H9 (cell line): ENCODE measurements around the gene RNF186. TPM values are rescaled to one million over a fixed set of nuclear protein-coding genes. Genes with fewer than 3 reads are reported as not detected.
A peak's percentile ranks its signal among the peaks of the same experiment; 100 is the strongest.

Source experiments
- DNase-seq: peaks from one replicate; pipeline ENCODE4 v3.0.0-alpha.2; 2017
- H2AFZ ChIP-seq: one replicate; pipeline ENCODE4 v1.6.1; 2013; ENCODE audit warnings: mild to moderate bottlenecking, low read length, control low read depth, moderate library complexity
- H2AK5ac ChIP-seq: 2 replicates; pipeline ENCODE4 v1.6.1; 2013; ENCODE audit warnings: low read length, control low read depth, mixed read lengths; ENCODE audit not compliant: insufficient read length
- H2BK120ac ChIP-seq: one replicate; pipeline ENCODE4 v1.6.1; 2013; ENCODE audit warnings: low read depth, mild to moderate bottlenecking, low read length, control low read depth, inconsistent platforms; ENCODE audit not compliant: poor library complexity, severe bottlenecking
- H2BK12ac ChIP-seq: 2 replicates; pipeline ENCODE4 v1.6.1; 2013; ENCODE audit warnings: low read length, control low read depth, mixed read lengths, low read depth; ENCODE audit not compliant: insufficient read length
- H2BK15ac ChIP-seq: 2 replicates; pipeline ENCODE4 v1.6.1; 2013; ENCODE audit warnings: low read depth, low read length, control low read depth
- H2BK20ac ChIP-seq: one replicate; pipeline ENCODE4 v1.6.1; 2013; ENCODE audit warnings: low read depth, mild to moderate bottlenecking, low read length, control low read depth, inconsistent platforms; ENCODE audit not compliant: poor library complexity, severe bottlenecking
- H2BK5ac ChIP-seq: 2 replicates; pipeline ENCODE4 v1.6.1; 2013; ENCODE audit warnings: low read length, control low read depth, mixed read lengths; ENCODE audit not compliant: insufficient read length
- H3K14ac ChIP-seq: 2 replicates; pipeline ENCODE4 v1.6.1; 2013; ENCODE audit warnings: low read length, control low read depth; ENCODE audit not compliant: insufficient read depth
- H3K18ac ChIP-seq: 2 replicates; pipeline ENCODE4 v1.6.1; 2013; ENCODE audit warnings: low read depth, mild to moderate bottlenecking, mixed read lengths, low read length, control low read depth; ENCODE audit not compliant: insufficient read length
- H3K23ac ChIP-seq: 2 replicates; pipeline ENCODE4 v1.6.1; 2013; ENCODE audit warnings: low read length, control low read depth, mixed read lengths, low read depth; ENCODE audit not compliant: insufficient read length
- H3K23me2 ChIP-seq: 2 replicates; pipeline ENCODE4 v1.6.1; 2013; ENCODE audit warnings: low read depth, mild to moderate bottlenecking, mixed read lengths, low read length, control low read depth; ENCODE audit not compliant: insufficient read length, poor library complexity, severe bottlenecking
- H3K27ac ChIP-seq: 2 replicates; pipeline ENCODE4 v1.5.1; 2013; ENCODE audit warnings: low read length, control low read depth, mixed read lengths, low read depth; ENCODE audit not compliant: insufficient read length
- H3K27me3 ChIP-seq: 2 replicates; pipeline ENCODE4 v1.6.1; 2013; ENCODE audit warnings: low read length, control low read depth, inconsistent platforms; ENCODE audit not compliant: insufficient read depth
- H3K4ac ChIP-seq: 2 replicates; pipeline ENCODE4 v1.6.1; 2013; ENCODE audit warnings: low read depth, mild to moderate bottlenecking, control low read depth, inconsistent platforms, low read length, moderate library complexity
- H3K4me1 ChIP-seq: 2 replicates; pipeline ENCODE4 v1.6.1; 2013; ENCODE audit warnings: low read length, control low read depth, inconsistent platforms; ENCODE audit not compliant: insufficient read depth
- H3K4me2 ChIP-seq: 2 replicates; pipeline ENCODE4 v1.6.1; 2013; ENCODE audit warnings: low read length, control low read depth, mixed read lengths; ENCODE audit not compliant: insufficient read length, insufficient read depth
- H3K56ac ChIP-seq: 2 replicates; pipeline ENCODE4 v1.6.1; 2013; ENCODE audit warnings: low read depth, mild to moderate bottlenecking, mixed read lengths, low read length, control low read depth; ENCODE audit not compliant: insufficient read length
- H3K79me1 ChIP-seq: 2 replicates; pipeline ENCODE4 v1.6.1; 2013; ENCODE audit warnings: low read depth, mild to moderate bottlenecking, moderate library complexity, low read length, control low read depth, inconsistent platforms; ENCODE audit not compliant: insufficient read depth, poor library complexity, severe bottlenecking
- H3K79me2 ChIP-seq: 2 replicates; pipeline ENCODE4 v1.6.1; 2013; ENCODE audit warnings: low read length, control low read depth, inconsistent platforms; ENCODE audit not compliant: insufficient read depth
- H3K9ac ChIP-seq: 2 replicates; pipeline ENCODE4 v1.6.1; 2013; ENCODE audit warnings: low read length, control low read depth, mixed read lengths; ENCODE audit not compliant: insufficient read length; ENCODE audit errors: extremely low read depth
- H3K9me3 ChIP-seq: one replicate; pipeline ENCODE4 v1.6.1; 2013; ENCODE audit warnings: low read depth, low read length, inconsistent platforms; ENCODE audit not compliant: control insufficient read depth
- H3T11ph ChIP-seq: one replicate; pipeline ENCODE4 v1.6.1; 2013; ENCODE audit warnings: mild to moderate bottlenecking, low read length, control low read depth, inconsistent platforms
- H4K20me1 ChIP-seq: one replicate; pipeline ENCODE4 v1.6.1; 2013; ENCODE audit not compliant: control insufficient read depth, insufficient read length, insufficient read depth
- H4K5ac ChIP-seq: 2 replicates; pipeline ENCODE4 v1.6.1; 2013; ENCODE audit warnings: low read depth, mild to moderate bottlenecking, mixed read lengths, low read length, control low read depth; ENCODE audit not compliant: insufficient read length
- H4K8ac ChIP-seq: replicated peaks from 2 replicates; pipeline ENCODE4 v1.6.1; 2013; ENCODE audit warnings: low read length, control low read depth, mixed read lengths, low read depth; ENCODE audit not compliant: insufficient read length
- H4K91ac ChIP-seq: 2 replicates; pipeline ENCODE4 v1.6.1; 2013; ENCODE audit warnings: low read depth, mild to moderate bottlenecking, moderate library complexity, mixed read lengths, low read length, control low read depth; ENCODE audit not compliant: insufficient read length
- H3K27ac Mint-ChIP-seq, 3 experiments: 2 replicates in 2 of 3; 3 replicates in 1 of 3; pipeline ENCODE4 v1.8.0; 2020 to 2021; ENCODE audit warnings: mixed read lengths in 3 of 3, mild to moderate bottlenecking in 1 of 3, moderate library complexity in 1 of 3
- H3K27me3 Mint-ChIP-seq: 2 replicates; pipeline ENCODE4 v1.8.0; 2021; ENCODE audit warnings: low read depth, mild to moderate bottlenecking, moderate library complexity, mixed read lengths
- H3K36me3 Mint-ChIP-seq, 3 experiments: 2 replicates in 2 of 3; 3 replicates in 1 of 3; pipeline ENCODE4 v1.8.0; 2020 to 2021; ENCODE audit warnings: low read depth in 3 of 3, mixed read lengths in 3 of 3; ENCODE audit not compliant: insufficient read depth in 1 of 3
- H3K4me1 Mint-ChIP-seq, 2 experiments: 2 replicates each; pipeline ENCODE4 v1.8.0; 2020; ENCODE audit warnings: mixed read lengths in 2 of 2
- H3K4me3 Mint-ChIP-seq, 2 experiments: 2 replicates in 1 of 2; 3 replicates in 1 of 2; pipeline ENCODE4 v1.8.0; 2020 to 2021; ENCODE audit warnings: mild to moderate bottlenecking in 2 of 2, mixed read lengths in 2 of 2, moderate library complexity in 1 of 2
- H3K9me3 Mint-ChIP-seq, 2 experiments: 2 replicates in 1 of 2; 3 replicates in 1 of 2; pipeline ENCODE4 v1.8.0; 2020; ENCODE audit warnings: mild to moderate bottlenecking in 2 of 2, mixed read lengths in 2 of 2, moderate library complexity in 1 of 2
- WGBS: extraction: QIAGEN DNeasy Blood & Tissue Kit; methylation state at CpG from one replicate; pipeline ENCODE4 v1.1.7; 2013; ENCODE audit warnings: missing lambda C conversion rate, low lambda C conversion rate, mixed read lengths; ENCODE audit not compliant: insufficient read length; ENCODE audit errors: extremely low coverage; 5-methylcytosine and 5-hydroxymethylcytosine counted together
- total RNA-seq: library from RNA; stranded (reverse); gene quantifications from 2 replicates; pipeline ENCODE4 v1.2.1, GENCODE V29; 2021
- TF ChIP-seq, protein P1 (sequence below): fragments of 200-600 bp; sonication (generic); conservative IDR thresholded peaks from 3 replicates; pipeline ENCODE4 v1.8.0; 2021; ENCODE audit warnings: antibody characterized with exemption, mild to moderate bottlenecking

The RNF186 gene
- total RNA-seq, 1 experiment from 2014 or later = not detected

DNA sequence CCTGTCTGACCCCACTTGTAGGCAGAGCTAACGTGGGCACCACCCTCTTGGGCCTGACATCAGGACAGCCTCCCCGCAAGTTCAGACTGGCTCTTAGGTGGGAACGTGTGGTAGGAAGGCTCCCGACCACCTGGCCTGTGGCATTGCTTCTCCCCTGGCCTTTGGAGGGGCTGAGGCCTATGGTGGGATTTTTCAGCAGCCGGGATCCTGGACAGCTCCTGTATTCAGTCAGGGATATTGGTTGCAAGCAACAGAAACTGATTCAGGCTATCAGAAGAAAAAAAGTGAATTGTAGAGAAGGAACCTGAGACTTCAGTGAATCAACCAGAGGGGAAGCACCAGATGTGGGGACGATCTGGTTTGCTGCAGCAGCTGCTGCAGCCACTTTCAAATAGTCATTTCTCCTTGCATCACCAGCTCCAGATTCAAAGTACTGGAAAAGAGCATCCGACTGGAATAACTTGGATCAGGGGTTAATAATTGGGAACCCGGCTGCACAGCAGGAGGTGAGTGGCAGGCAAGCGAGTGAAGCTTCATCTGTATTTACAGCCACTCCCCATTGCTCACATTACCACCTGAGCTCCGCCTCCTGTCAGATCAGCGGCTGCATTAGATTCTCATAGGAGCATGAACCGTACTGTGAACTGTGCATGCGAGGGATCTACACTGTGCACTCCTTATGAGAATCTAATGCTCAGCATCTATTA is 5.9 kb downstream of the RNF186 start:
- no peaks in the 10 kb centered on the region for H3K27me3 ChIP-seq
- peaks cover 16% of the 10 kb centered on the region in 2 experiments for H3K4me1 Mint-ChIP-seq
- no peaks in the 10 kb centered on the region for H3K9me3 ChIP-seq
- H2BK15ac ChIP-seq = no peak overlapping the region
- TF ChIP-seq, protein P1, sequence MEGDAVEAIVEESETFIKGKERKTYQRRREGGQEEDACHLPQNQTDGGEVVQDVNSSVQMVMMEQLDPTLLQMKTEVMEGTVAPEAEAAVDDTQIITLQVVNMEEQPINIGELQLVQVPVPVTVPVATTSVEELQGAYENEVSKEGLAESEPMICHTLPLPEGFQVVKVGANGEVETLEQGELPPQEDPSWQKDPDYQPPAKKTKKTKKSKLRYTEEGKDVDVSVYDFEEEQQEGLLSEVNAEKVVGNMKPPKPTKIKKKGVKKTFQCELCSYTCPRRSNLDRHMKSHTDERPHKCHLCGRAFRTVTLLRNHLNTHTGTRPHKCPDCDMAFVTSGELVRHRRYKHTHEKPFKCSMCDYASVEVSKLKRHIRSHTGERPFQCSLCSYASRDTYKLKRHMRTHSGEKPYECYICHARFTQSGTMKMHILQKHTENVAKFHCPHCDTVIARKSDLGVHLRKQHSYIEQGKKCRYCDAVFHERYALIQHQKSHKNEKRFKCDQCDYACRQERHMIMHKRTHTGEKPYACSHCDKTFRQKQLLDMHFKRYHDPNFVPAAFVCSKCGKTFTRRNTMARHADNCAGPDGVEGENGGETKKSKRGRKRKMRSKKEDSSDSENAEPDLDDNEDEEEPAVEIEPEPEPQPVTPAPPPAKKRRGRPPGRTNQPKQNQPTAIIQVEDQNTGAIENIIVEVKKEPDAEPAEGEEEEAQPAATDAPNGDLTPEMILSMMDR = no peak
- no peaks in the 10 kb centered on the region for H3K79me2 ChIP-seq
- H3K79me1 ChIP-seq = no peaks in the 10 kb centered on the region
- H3K4me3 Mint-ChIP-seq = no peak overlapping the region
- no peak overlapping the region for H3K4ac ChIP-seq
- no peak overlapping the region for H3K56ac ChIP-seq
- H3K4me1 ChIP-seq = 0 out of 2 replicates have a peak, but pooled peaks cover 3% of the 10 kb centered on the region
- no peak overlapping the region for H3K14ac ChIP-seq
- no peak overlapping the region for H2AK5ac ChIP-seq
- H3K27ac Mint-ChIP-seq = 0 out of 7 replicates have a peak overlapping the region, but pooled peaks of 1 of the 3 experiments have one; percentile 15
- H4K20me1 ChIP-seq = no peaks in the 10 kb centered on the region
- H3T11ph ChIP-seq = no peak overlapping the region
- H3K23me2 ChIP-seq = no peaks in the 10 kb centered on the region
- peaks cover 24% of the 10 kb centered on the region for H3K27me3 Mint-ChIP-seq
- H3K36me3 Mint-ChIP-seq = peaks cover 4 to 6% (median 4%) of the 10 kb centered on the region in 3 experiments; a peak in 4 of 7 replicates
- no peak overlapping the region for H3K4me2 ChIP-seq
- H4K5ac ChIP-seq = no peak overlapping the region
- H2BK12ac ChIP-seq = no peak overlapping the region
- no peak overlapping the region for H2AFZ ChIP-seq
- H3K27ac ChIP-seq = no peak overlapping the region
- no peak overlapping the region for H2BK20ac ChIP-seq
- no peak overlapping the region for H4K91ac ChIP-seq
- DNase-seq = no peak
- H3K9me3 Mint-ChIP-seq = peaks cover 9% of the 10 kb centered on the region in 2 experiments; a peak in 4 of 5 replicates
- H3K23ac ChIP-seq = no peak overlapping the region
- H3K18ac ChIP-seq = no peak overlapping the region
- WGBS = no CpG with 5 or more reads among the region's 13 CpGs
- H4K8ac ChIP-seq = no peak overlapping the region
- H3K9ac ChIP-seq = no peak overlapping the region
- H2BK5ac ChIP-seq = no peak overlapping the region
- H2BK120ac ChIP-seq = no peak overlapping the region
